ENCODE data around the gene MME.
"Not testable (repeated sequence)": the region's sequence is repeated elsewhere in the genome, so short reads cannot be mapped to it uniquely, and the experiment has no call there.

Gene MME

DNA sequence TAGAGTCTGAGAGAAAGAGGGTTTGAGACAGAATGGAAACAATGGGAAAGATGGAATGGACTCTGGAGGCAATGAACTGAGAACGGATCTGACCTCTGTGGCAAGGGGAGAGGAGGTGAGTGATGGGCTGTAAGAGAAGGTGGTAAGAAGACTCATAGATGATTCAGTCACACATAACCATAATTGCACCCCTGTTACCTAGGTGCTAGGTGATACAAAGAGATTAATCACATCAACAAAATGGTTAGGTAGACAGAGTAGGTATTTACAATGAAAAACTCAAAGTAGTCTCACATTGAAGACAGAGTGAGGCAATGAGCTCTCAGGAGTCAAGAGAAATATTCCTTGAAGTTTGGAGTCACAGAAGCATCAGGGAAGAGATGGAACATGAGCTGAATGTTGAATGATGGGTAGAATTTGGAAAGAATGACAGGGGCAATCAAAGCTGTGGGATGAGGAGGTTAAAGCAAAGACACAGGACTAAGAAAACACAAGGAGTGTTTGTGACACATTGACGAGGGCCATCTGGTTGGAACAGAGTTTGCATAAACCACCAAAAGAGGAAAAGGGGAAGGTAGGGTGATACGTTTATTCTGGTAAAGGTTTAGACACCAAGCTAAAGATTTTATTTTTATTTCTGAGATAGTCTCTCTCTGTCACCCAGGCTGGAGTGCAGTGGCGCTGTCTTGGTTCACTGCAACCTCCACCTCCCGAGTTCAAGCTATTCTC, 32.7 kb downstream of the MME start:
- in situ Hi-C loops (cut with HindIII; ENCODE audit: low sequenced_read_pairs), result no loop called here
- no peak overlapping the region for H3K4me3 ChIP-seq (ENCODE audit: low read depth, low read length)
- no peak for DNase-seq (ENCODE audit: low read depth)
- TF ChIP-seq, protein P1, sequence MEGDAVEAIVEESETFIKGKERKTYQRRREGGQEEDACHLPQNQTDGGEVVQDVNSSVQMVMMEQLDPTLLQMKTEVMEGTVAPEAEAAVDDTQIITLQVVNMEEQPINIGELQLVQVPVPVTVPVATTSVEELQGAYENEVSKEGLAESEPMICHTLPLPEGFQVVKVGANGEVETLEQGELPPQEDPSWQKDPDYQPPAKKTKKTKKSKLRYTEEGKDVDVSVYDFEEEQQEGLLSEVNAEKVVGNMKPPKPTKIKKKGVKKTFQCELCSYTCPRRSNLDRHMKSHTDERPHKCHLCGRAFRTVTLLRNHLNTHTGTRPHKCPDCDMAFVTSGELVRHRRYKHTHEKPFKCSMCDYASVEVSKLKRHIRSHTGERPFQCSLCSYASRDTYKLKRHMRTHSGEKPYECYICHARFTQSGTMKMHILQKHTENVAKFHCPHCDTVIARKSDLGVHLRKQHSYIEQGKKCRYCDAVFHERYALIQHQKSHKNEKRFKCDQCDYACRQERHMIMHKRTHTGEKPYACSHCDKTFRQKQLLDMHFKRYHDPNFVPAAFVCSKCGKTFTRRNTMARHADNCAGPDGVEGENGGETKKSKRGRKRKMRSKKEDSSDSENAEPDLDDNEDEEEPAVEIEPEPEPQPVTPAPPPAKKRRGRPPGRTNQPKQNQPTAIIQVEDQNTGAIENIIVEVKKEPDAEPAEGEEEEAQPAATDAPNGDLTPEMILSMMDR (IDR thresholded peaks at IDR 0.05; ENCODE audit: low read depth, low read length, missing control alignments), result no peak

DNA sequence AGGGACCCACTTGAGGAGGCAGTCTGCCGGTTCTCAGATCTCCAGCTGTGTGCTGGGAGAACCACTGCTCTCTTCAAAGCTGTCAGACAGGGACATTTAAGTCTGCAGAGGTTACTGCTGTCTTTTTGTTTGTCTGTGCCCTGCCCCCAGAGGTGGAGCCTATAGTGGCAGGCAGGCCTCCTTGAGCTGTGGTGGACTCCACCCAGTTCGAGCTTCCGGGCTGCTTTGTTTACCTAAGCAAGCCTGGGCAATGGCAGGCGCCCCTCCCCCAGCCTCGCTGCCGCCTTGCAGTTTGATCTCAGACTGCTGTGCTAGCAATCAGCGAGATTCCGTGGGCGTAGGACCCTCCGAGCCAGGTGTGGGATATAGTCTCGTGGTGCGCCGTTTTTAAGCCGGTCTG, 44.6 kb downstream of the MME start:
- H3K4me3 ChIP-seq (ENCODE audit: low read depth, low read length); in situ Hi-C loops (cut with HindIII; ENCODE audit: low sequenced_read_pairs); DNase-seq (ENCODE audit: low read depth): not testable (repeated sequence)

DNA sequence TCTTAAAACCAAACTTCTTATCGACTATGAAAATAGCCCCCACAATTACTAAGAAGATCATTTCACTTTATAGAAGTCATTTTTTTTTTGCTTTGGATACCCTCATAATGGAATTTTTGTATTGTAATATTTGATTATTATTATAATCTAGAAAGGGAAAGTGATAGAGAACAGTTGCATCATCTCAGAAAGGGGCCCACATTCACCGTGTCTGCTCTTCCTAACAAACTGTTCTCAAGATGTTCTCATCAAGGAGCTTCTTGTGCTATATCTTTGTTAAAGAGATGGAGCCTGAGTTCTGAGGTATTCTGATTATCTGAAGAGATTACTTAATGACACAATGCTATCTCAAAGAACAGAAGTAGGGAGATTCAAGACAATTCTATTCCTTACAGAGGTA, 49.3 kb downstream of the MME start:
- DNase-seq (ENCODE audit: low read depth), result no peak
- TF ChIP-seq, protein P1 (IDR thresholded peaks at IDR 0.05; ENCODE audit: low read depth, low read length, missing control alignments), result no peak
- in situ Hi-C loops (cut with HindIII; ENCODE audit: low sequenced_read_pairs), result no loop called here
- no peak overlapping the region for H3K4me3 ChIP-seq (ENCODE audit: low read depth, low read length)

DNA sequence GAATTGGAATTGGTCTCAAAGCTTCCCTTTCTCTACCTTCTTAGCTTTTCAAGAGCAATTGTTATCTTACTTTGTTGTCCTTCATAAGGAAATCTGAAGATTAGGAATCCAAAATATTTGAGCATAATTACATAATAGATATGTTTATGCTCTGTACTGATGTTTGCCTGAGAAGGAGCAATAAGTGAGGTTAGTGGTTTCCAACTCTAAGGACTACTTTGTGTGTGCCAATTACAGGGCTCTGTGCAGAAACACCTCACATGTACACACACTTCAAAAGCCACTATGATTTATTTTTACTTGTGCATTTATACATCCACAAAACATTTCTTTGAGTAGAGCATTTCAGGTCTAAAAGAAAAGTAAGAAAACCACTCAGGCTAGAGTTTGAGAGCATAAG, 49.9 kb downstream of the MME start:
- no peak for DNase-seq (ENCODE audit: low read depth)

DNA sequence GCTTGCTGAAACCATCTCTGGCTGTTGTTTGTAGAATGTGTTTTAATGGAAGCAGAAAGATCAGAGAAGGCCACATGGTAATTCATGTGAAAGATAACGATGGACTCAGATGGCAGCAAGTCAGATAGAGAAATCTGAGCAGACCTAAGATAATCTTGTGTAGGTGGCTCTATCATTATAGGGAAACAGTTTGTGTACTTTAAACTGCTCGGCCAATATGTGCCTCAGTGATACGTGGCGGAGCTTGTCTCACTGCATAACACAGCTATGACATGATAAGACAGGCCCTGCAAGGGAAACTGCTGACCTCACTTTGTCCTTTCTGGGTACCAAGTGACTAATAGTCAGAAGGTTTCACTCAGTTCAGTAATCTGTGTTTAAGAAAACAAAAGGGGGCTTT, 51.0 kb downstream of the MME start:
- no peak overlapping the region for H3K4me3 ChIP-seq (ENCODE audit: low read depth, low read length)
- DNase-seq (ENCODE audit: low read depth), result no peak
- TF ChIP-seq, protein P1 (IDR thresholded peaks at IDR 0.05; ENCODE audit: low read depth, low read length, missing control alignments), result no peak
- in situ Hi-C loops (cut with HindIII; ENCODE audit: low sequenced_read_pairs), result no loop called here

More for the DNA sequence above, 49.9 kb downstream of the MME start:
- TF ChIP-seq, protein P1 (IDR thresholded peaks at IDR 0.05; ENCODE audit: low read depth, low read length, missing control alignments), result no peak
- in situ Hi-C loops (cut with HindIII; ENCODE audit: low sequenced_read_pairs), result no loop called here
- H3K4me3 ChIP-seq (ENCODE audit: low read depth, low read length), result no peak overlapping the region

DNA sequence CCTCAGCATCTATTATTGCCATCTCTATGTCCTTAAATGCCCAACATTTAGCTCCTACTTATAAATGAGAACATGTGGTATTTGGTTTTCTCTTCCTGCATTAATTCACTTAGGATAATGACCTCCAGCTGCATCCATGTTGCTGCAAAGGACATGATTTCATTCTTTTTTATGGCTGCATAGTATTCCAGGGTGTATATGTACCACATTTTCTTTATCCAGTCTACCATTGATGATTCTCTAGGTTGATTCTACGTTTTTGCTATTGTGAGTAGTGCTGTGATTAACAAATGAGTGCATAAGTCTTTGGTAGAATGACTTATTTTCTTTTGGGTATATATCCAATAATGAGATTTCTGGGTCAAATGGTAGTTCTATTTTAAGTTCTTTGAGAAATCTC, 54.2 kb downstream of the MME start:
- DNase-seq (ENCODE audit: low read depth); in situ Hi-C loops (cut with HindIII; ENCODE audit: low sequenced_read_pairs); H3K4me3 ChIP-seq (ENCODE audit: low read depth, low read length): not testable (repeated sequence)

DNA sequence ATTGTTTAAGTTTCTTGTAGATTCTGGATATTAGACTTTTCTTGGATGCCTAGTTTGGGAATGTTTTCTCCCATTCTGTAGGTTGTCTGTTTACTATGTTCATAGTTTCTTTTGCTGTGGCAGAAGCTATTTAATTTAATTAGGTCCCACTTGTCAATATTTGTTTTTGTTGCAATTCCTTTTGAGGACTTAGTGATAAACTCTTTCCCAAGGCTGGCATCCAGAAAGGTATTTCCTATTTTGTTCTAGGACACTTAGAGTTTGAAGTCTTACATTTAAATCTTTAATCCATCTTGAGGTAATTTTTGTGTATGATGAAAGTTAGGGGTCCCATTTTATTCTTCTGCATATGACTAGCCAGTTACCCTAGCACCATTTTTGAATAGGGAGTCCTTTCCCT, 54.9 kb downstream of the MME start:
- H3K4me3 ChIP-seq (ENCODE audit: low read depth, low read length), result no peak overlapping the region
- no peak for DNase-seq (ENCODE audit: low read depth)
- TF ChIP-seq, protein P1 (IDR thresholded peaks at IDR 0.05; ENCODE audit: low read depth, low read length, missing control alignments), result no peak
- in situ Hi-C loops (cut with HindIII; ENCODE audit: low sequenced_read_pairs), result no loop called here

DNA sequence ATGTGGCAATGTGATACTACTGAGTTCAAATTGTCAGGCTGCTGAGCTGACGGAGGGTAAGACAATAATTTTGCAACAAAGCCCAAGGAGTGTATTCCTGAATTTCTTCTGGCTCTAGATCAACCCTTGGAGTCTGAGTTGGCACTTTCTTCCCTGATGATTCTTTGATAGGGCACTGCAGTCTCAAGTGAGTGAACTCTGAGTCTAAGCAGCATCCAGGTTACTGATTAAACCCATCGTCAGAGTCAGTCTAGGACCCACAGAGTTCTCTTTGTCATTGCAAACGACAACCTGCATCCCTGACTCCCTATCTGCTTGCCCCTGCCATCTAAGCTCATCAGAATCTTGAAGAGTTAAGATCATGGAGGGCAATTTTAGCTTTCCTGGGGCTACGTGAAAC, 58.6 kb downstream of the MME start:
- TF ChIP-seq, protein P1 (IDR thresholded peaks at IDR 0.05; ENCODE audit: low read depth, low read length, missing control alignments), result no peak
- H3K4me3 ChIP-seq (ENCODE audit: low read depth, low read length), result no peak overlapping the region
- in situ Hi-C loops (cut with HindIII; ENCODE audit: low sequenced_read_pairs), result no loop called here
- no peak for DNase-seq (ENCODE audit: low read depth)

Data from astrocyte of the cerebellum (primary cell).